ENCODE measurements around the gene NGF.

- no peak for TF ChIP-seq CTCF (IDR thresholded peaks at IDR 0.05; ENCODE audit: poor library complexity)
- TF ChIP-seq EZH2 (IDR thresholded peaks at IDR 0.05; ENCODE audit: borderline replicate concordance) = no peak
- TF ChIP-seq EZH2phosphoT487 (IDR thresholded peaks at IDR 0.05; ENCODE audit: low read depth, severe bottlenecking, unreplicated experiment) = no peak
Measured at GRCh38 chr1:115336741-115337140, 1.3 kb downstream of the NGF start.
